Vagina (tissue), 2 donors: ENCODE results near the gene GSTM3.

ENCODE experiments used
- POLR2A ChIP-seq, 2 donors: fragments of 450-650 bp; IDR thresholded peaks; one replicate each; pipeline ENCODE4 v1.6.1; 2017; ENCODE audit warnings: antibody characterized with exemption in 2 of 2, mild to moderate bottlenecking in 2 of 2, moderate library complexity in 2 of 2
- POLR2AphosphoS5 ChIP-seq, 2 donors: sonication (generic); formaldehyde crosslinking; IDR thresholded peaks; one replicate each; pipeline ENCODE4 v1.9.0; 2017; ENCODE audit warnings: antibody characterized with exemption in 2 of 2, mild to moderate bottlenecking in 2 of 2, low read depth in 1 of 2; ENCODE audit not compliant: insufficient read depth in 1 of 2

GRCh38 chr1:109757936-109758786 is 17.3 kb upstream of the GSTM3 start:
- TF ChIP-seq POLR2AphosphoS5 (IDR thresholded peaks at IDR 0.05; ENCODE audit: insufficient read depth in 1 of 2, low read depth in 1 of 2): no peak
- no peak for TF ChIP-seq POLR2A (IDR thresholded peaks at IDR 0.05)
